ENCODE measurements around the gene PRSS27. TPM values are rescaled to one million over a fixed set of nuclear protein-coding genes. Genes with fewer than 3 reads are reported as not detected.
"Not testable (repeated sequence)": the region's sequence is repeated elsewhere in the genome, so short reads cannot be mapped to it uniquely, and the experiment has no call there.

The PRSS27 gene
- total RNA-seq, 1 donor from 2014 or later: 2.1 TPM

DNA sequence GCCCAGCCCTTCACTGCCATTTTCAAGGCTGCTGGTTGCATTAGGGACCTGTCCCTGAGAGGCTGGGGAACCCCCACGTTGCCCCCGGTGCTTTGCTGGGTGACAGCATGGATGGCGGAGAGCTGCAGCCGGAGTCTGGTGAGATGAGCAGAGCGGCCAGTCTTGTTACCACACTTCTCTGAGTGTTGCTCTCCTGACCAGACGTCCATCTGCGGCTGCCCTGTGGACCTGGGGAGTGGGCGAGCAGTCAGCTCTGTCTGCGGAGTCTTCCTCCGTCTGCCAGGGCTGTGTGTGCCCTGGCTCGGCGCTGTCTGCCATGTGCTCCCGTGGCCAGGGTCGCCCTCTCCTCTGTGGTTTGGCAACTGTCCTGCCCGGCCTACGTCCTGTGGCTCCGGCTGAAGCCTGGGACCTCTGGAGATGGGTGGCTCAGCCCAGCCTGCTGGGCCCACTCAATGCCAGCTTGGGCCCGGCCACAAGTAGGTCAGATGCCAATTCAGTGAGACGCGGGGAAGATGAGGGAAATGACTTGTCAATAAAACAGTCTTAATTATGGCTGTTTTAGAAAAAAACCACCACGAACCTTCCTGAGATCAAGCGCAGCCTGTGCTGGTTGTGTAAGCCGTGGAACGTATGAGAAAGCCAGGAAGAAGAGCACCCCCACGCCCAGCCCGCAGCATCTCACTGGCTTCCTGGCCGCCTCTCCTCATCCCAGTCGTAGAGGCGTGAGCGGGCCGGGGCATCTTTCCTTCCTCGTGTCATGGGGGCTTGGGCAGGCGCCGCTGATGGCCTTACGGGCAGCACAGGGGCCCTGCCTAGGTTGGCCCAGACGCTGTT lies 29.8 kb downstream of the PRSS27 start:
- intact Hi-C loops (cut with DNase I): no loop called here
- DNase-seq (ENCODE audit: low spot score) (no peak), ATAC-seq (no peak)

- peak; percentile 46 for ATAC-seq
- intact Hi-C loops (cut with DNase I); DNase-seq (ENCODE audit: low spot score): not testable (repeated sequence)
These were observed 30.6 kb downstream of the PRSS27 start for GRCh38 chr16:2689422-2689821.

DNA sequence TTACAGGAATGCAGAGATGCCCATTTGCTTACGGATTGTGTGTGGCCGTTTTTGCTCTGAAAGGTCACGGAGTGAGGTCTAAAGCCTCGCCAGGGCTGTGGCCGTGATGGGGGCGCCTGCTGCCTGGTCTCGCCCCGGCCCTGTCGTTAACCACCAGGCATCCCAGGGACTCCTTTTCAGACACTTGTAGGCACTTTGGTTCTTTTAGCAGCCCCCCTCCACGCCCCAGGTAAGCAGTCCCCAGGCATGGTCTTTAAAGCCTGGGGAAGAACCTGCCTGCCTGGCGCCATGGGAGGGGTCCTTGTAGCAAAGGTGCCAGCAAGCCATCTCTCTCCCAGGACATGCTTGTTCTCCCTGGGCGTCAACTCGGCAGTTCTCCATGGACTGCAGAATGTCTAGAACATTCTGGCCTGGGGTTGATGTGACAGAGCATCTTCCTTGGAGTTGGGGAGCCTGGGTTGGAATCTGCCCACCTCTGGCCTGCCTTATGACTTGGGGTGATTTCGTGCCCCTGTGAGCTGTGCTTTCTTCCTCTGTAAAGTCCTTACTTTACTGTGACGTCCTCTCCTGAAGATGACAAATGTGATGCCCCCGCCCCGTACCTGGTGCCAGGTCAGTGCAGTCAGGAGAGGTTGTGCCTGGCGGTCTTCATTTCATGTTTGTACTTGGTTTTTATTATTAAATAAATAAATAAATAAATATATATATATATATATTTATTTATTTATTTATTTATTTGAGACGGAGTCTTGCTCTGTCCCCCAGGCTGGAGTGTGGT lies 32.3 kb downstream of the PRSS27 start:
- ATAC-seq: no peak
- DNase-seq (ENCODE audit: low spot score): no peak
- intact Hi-C loops (cut with DNase I): no loop called here

- intact Hi-C loops (cut with DNase I): no loop called here
- DNase-seq (ENCODE audit: low spot score) (no peak), ATAC-seq (no peak)
These were observed 33.0 kb downstream of the PRSS27 start for GRCh38 chr16:2686912-2687507.

GRCh38 chr16:2686075-2686474 lies 33.9 kb downstream of the PRSS27 start:
- intact Hi-C loops (cut with DNase I); ATAC-seq; DNase-seq (ENCODE audit: low spot score): not testable (repeated sequence)

- DNase-seq (ENCODE audit: low spot score); intact Hi-C loops (cut with DNase I); ATAC-seq: not testable (repeated sequence)
These were observed 37.0 kb downstream of the PRSS27 start for GRCh38 chr16:2683041-2683440.

DNA sequence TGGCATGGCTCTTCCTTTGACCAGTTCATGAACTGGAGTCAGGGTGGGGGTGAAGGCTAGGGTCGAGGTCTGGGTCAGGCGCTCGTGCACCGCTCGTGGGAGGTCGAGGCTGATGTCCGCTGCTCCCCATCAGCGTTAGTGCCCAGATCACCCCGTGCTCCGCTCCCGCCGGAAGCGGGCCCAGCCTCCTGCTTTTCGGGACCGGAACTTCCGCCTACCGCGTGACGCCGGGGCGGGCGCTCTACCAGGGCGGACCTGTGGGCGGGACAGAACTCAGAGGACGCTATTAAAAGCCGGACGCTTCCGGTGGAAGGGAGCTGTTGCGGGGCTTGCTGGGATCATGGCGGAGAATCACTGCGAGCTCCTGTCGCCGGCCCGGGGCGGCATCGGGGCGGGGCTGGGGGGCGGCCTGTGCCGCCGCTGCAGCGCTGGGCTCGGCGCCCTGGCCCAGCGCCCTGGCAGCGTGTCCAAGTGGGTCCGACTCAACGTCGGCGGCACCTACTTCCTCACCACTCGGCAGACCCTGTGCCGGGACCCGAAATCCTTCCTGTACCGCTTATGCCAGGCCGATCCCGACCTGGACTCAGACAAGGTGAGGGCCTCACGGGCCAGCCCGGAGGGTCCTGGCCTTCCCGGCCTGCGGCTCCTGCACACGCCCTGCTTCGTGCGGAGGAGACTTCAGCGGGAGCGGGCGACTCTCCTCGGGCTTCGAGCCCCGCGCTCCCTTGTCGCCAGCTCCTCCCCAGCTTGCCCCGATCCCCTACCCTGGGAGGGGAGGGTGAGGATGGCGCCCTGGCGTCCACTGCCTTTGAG lies 37.6 kb downstream of the PRSS27 start, which contains the start of gene KCTD5:
Gene KCTD5 (plus strand): TSS at position 315 of the 813 bp plus-strand sequence. CDS start 26 bp downstream, at position 341.
- intact Hi-C loops (cut with DNase I): no loop called here
- DNase-seq (ENCODE audit: low spot score) (peak; percentile 98), ATAC-seq (peak; percentile 98)

DNA sequence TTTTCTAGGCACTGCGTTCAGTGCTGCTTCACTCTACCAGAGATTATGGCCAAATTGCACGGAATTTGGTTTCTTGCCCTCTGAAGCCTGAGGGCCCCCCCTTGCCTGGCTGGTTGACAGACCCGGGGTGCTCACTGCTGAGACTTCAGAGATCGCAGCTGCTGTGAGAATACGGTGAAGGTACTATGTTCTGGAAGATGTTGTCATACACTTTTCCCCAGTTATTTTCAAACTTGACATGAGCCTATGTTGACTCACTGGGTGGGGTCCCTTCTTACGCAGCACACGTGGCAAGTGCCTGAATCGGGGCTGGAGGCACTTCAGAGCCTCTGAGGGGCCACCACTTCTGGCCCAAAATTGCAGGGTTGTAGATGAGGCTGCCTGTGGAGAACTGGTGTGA lies 39.7 kb downstream of the PRSS27 start:
- ATAC-seq; DNase-seq (ENCODE audit: low spot score); intact Hi-C loops (cut with DNase I): not testable (repeated sequence)

DNA sequence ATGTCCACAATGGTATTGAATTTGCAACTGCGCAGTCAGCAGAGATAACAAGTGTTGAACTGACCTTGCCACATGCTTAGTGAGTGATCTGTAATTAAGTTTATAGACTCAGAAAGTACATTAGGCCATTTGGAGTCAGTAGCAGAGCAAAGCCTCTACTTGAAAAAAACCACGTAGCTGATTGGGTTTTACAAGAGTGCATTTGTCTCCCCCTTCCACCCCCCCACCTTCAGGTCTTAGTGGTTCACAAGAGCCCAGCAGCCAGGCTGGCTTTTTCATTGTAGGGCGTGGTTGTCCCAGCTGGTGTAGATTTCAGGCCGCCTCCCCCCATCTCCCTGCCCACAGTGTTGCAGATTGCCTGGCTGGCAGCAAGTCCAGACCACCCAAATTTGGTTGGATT lies 40.1 kb downstream of the PRSS27 start:
- ATAC-seq; intact Hi-C loops (cut with DNase I): not testable (repeated sequence)

GRCh38 chr16:2678206-2678965 lies 41.6 kb downstream of the PRSS27 start:
- intact Hi-C loops (cut with DNase I); DNase-seq (ENCODE audit: low spot score); ATAC-seq: not testable (repeated sequence)

More for the DNA sequence above, 40.1 kb downstream of the PRSS27 start:
- not testable (repeated sequence) for DNase-seq (ENCODE audit: low spot score)

DNA sequence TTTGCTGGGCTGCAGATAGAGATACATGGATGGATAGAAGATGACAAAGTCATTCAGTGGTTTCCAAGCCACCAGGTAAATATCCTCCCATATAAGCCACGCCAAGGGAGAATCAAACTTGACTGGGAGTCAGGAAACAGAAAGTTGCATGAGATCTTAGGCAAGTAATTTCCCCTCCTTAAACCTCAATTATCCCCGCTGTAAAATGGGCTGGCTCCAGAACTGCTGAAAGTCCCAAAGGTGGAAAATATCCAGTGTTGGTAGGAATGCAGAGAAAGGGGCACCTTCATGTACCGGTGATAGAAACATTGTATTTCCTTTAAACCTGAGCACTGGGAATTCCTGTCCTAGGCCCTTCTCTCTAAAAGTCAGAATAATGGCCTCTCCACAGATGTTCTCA lies 43.1 kb downstream of the PRSS27 start:
- intact Hi-C loops (cut with DNase I); ATAC-seq; DNase-seq (ENCODE audit: low spot score): not testable (repeated sequence)

- DNase-seq (ENCODE audit: low spot score) (no peak), ATAC-seq (no peak)
- intact Hi-C loops (cut with DNase I): no loop called here
These were observed 44.3 kb downstream of the PRSS27 start for GRCh38 chr16:2675714-2676113.

- intact Hi-C loops (cut with DNase I): no loop called here
- no peak for DNase-seq (ENCODE audit: low spot score)
- no peak for ATAC-seq
These were observed 45.0 kb downstream of the PRSS27 start for GRCh38 chr16:2675021-2675420.

DNA sequence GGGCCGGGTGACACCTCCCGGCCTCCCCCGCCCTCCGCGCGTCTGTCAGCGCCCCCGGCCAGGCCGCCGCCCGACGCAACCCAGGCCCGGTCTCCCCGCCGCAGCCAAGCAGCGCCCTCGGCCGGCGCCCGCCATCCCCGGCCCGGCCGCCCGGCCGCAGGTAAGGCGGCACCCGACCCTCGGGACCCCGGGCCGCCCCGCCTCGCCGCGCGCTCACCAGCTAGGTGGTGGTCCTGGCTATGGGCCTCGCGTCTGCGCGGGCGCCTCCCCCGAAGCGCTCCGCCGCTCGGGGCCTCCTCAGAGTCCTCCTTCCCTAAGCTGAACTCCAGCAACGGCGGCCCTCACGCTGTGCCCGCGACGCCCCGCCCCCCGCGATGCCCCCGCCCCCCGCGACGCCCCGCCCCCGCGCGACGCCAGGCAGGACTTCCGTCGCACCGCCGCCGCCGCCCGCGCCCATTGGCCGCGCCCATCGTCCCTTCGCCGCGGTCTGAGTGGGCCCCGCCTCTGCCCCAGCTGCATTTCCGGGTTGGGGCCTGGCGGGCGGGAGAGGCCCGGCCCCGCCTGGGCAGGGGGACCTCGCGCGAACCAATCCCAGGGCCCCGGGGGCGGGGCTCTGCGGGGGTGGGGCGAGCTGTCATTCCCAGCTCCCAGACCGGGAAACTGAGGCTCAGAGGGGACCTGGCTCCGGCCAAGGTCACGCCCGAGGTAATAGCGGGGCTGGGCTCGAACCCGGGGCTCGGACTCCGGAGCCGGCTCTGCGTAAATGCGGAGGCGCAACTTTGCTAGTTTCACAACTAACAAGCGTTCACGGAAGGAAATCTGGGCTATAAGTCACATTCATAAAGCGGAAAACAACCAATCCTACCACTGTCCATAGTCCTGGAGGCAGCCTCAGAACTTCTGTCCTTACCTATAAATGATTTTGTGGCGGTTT lies 46.7 kb downstream of the PRSS27 start:
- intact Hi-C loops (cut with DNase I): no loop called here
- ATAC-seq (peak; percentile 99), DNase-seq (ENCODE audit: low spot score) (peak; percentile 97)

GRCh38 chr16:2671741-2672140 lies 48.3 kb downstream of the PRSS27 start:
- intact Hi-C loops (cut with DNase I): no loop called here
- DNase-seq (ENCODE audit: low spot score): no peak
- no peak for ATAC-seq

DNA sequence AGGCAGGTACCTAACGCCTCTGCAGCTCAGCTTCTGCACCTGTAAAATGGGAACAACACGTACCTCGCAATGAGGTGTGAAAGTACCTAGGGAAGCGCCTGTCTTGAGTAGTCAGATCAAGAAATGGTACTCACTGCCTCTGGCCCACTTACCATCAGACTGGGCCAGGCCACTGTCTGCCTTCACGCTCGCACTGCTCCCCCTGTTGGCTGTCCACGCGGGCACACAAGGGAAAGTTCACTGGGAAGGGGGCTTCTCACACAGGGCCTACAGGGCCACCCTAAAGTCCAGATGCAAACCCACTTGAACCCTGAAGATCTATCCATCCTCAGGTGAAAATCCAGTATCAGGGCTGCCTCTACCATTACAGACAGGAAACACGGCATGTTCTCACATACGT lies 48.8 kb downstream of the PRSS27 start:
- DNase-seq (ENCODE audit: low spot score); intact Hi-C loops (cut with DNase I); ATAC-seq: not testable (repeated sequence)

DNA sequence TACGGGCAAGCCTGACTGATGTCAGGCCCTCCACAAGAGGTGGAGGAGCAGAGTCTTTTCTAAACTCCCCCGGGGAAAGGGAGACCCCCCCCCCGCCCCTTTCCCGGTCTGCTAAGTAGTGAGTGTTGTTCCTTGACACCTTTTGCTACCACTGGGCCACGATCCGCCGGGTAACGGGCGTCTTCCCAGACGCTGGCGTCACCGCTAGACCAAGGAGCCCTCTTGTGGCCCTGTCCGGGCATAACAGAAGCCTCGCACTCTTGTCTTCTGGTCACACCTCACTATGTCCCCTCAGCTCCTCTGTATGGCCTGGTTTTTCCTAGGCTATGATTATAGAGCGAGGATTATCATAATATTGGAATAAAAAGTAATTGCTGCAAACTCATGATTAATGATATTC lies 50.0 kb downstream of the PRSS27 start:
- intact Hi-C loops (cut with DNase I); ATAC-seq: not testable (repeated sequence)
- peak; percentile 87 for DNase-seq (ENCODE audit: low spot score)
